22Rv1 (cell line): ENCODE results near the gene SART3.

ENCODE experiments used
- H3K27ac ChIP-seq: fragments of 450-650 bp; 2 replicates; pipeline ENCODE4 v1.5.1; 2017
- ZFX ChIP-seq: fragments of 450-650 bp; IDR thresholded peaks from 2 replicates; pipeline ENCODE4 v1.6.1; 2017; ENCODE audit warnings: antibody characterized with exemption, borderline replicate concordance
- TF ChIP-seq, protein P1 (sequence below): fragments of 450-650 bp; IDR thresholded peaks from 2 replicates; pipeline ENCODE4 v1.5.1; 2017; ENCODE audit warnings: mild to moderate bottlenecking

The SART3 gene

DNA sequence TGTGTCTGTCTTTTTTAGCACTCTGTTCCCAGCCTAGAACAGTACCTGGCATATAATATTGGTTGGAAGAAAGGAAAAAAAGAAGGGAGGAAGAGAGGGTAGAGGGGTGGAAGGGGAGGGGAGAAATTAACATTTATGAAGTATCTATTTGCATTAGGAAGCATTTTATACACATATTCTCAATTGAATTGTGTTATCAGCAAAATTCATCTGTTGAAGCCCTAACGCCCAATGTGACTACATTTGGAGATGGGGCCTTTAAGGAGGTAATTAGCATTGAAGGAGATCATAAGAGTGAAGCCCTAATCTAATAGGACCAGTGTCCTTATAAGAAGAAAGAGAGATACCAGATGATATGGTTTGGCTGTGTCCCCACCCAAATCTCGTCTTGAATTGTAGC lies 76.1 kb downstream of the SART3 start:
- TF ChIP-seq, protein P1, sequence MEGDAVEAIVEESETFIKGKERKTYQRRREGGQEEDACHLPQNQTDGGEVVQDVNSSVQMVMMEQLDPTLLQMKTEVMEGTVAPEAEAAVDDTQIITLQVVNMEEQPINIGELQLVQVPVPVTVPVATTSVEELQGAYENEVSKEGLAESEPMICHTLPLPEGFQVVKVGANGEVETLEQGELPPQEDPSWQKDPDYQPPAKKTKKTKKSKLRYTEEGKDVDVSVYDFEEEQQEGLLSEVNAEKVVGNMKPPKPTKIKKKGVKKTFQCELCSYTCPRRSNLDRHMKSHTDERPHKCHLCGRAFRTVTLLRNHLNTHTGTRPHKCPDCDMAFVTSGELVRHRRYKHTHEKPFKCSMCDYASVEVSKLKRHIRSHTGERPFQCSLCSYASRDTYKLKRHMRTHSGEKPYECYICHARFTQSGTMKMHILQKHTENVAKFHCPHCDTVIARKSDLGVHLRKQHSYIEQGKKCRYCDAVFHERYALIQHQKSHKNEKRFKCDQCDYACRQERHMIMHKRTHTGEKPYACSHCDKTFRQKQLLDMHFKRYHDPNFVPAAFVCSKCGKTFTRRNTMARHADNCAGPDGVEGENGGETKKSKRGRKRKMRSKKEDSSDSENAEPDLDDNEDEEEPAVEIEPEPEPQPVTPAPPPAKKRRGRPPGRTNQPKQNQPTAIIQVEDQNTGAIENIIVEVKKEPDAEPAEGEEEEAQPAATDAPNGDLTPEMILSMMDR = no peak
- TF ChIP-seq ZFX = no peak
- no peak overlapping the region for H3K27ac ChIP-seq

DNA sequence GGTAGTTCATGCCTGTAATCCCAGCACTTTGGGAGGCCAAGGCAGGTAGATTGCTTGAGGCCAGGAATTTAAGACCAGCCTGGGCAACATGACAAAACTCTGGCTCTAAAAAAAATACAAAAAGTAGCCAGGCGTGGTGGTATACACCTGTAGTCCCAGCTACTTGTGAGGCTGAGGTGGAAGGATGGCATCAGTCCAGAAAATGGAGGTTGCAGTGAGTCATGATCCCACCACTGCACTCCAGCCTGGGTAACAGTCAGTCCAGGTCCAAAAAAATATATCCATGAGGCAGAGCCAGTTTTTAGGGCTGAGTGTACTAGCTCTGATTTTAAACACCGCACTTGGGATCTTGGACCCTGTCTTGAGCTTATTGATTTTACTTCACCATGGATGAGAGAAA lies 76.5 kb downstream of the SART3 start:
- no peak for TF ChIP-seq ZFX
- TF ChIP-seq, protein P1 = no peak
- no peak overlapping the region for H3K27ac ChIP-seq

DNA sequence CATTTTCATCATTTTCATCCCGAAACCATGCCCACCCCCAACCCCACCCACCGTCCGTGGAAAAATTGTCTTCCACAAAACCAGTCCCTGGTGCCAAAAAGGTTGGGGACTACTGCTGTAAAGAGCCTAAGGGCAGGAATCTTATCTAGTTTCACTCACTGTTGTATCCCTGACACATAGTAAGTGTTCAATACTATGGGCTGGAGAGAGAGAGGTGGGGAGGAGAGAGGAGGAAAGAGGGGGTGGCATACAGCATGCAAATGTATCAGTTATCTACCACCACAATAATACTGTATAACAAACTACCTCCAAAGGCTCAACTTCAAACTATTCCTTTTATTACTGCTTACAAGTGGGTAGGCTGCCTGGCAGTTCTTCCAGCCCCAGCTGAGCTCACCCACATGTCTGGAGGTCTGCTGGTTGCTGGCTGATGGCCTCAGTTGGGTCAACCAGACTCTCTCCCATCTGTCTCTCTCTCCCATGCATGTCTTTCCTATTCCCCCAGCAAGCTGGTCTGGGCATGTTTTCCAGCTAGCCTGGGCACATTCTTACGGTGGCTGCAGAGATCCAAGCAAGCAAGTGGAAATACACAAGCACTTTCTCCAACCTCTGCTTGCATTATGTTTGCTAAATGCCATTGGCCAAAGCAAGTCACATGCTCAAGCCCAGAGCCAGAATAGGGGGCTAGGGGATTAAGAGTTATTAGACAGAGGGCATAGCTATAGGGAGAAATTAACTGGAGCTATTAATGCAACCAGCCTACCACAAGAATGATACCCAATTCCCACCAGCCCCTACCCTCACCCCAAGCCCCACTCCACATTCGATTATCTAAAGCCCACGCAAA lies 77.5 kb downstream of the SART3 start:
- no peak overlapping the region for H3K27ac ChIP-seq
- no peak for TF ChIP-seq ZFX
- TF ChIP-seq, protein P1 = no peak

DNA sequence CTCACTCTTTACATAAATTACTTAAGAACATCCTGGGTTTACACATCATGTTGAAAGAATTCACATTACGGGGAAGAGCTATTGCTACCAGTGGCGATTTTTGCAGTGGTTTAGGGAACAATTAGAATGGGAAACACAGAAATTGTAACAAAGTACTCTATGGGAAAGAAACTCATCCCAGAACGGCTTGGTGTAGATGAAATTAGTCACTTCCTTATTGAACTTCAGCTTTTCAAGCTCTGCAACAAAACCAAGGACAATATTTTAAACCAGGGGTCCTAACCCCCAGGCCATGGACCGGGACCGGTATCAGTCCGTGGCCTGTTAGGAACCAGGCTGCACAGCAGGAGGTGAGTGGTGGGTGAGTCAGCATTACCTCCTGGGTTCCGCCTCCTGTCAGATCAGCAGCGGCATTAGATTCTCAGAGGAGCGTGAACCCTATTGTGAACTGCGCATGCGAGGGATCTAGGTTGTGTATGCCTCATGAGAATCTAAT lies 78.2 kb downstream of the SART3 start:
- H3K27ac ChIP-seq = no peak overlapping the region
- TF ChIP-seq, protein P1 = no peak
- TF ChIP-seq ZFX = no peak

DNA sequence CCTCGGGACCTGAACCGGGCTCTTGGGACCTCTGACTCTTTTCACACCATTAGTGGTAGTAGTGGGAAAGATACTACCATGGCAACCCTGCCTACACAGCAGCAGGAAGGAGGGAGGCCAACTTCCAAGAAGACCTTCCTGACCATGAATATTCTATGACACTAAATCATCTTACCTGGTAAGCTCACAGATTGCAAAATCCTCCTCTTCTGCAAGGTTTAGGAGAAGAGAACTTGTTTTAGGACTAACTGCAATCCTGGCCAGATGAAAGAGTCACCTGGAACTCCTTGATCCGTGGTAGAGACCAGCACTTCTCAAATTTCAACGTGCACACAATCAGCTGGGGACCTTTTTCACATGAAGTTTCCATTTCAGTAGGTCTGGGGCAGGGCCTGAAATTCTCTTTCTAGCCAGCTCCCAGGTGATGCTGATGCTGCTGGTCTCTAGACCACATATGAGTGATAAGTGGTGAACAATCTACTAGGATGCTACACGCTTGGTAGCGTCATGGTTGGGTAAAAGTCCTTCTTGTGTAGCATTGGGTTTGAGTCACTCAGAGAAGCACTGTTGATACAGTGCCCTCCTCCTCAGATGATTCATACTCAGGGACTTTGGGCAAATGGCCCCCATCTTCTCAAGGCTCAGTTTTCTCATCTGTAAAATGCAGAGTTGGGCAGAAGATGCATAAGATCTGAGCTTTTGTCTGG lies 81.5 kb downstream of the SART3 start:
- no peak overlapping the region for H3K27ac ChIP-seq
- TF ChIP-seq ZFX = no peak
- TF ChIP-seq, protein P1 = no peak

DNA sequence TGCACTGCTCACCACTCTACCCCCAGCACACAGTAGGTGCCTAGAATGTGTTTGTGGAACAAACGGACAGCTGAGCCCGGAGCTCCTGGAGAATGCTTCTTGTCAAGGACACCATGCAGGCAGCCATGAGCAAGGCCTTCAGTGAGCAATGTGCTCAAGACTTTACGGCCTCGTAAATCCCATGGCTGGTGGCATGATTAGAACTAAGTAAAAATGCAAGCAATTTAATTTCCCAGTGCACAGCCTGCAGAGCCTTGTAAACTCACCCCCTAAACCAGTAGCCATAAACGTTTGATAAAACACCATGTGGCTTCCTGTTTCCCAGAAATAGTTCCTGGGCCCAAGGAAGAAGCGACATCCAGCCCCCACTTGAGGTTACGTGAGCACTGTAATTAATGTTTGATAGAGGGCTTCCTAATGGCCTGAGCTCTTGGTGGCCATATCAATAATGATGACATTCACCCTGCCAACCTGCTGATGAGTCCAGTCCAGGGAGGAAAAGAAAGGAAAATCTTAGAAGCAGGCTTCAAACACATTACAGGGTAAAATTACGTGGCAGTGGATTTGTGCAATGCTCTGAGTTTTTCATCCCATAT lies 82.3 kb downstream of the SART3 start:
- TF ChIP-seq ZFX = no peak
- TF ChIP-seq, protein P1 = no peak
- H3K27ac ChIP-seq = peak overlapping the region; percentile 54

DNA sequence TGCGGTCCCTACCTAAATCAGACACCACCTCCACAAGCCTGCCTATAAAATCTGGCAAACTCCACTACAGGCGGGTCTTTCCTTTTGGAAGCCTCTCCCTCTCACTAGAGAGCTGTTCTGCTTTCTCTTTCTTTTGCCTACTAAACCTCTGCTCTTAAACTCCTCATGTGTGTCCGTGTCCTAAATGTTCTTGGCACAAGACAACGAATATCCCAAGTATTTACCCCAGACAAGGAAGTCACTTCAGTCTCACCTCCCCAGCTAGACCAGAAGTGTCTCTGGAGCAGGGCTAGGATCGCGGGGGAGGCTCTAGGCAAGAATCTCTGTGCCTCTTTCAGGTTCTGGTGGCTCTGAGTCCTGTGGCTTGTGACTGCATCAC lies 83.1 kb downstream of the SART3 start:
- TF ChIP-seq, protein P1 = no peak
- TF ChIP-seq ZFX = no peak
- H3K27ac ChIP-seq = peak overlapping the region; percentile 54
